GM12878 (cell line): ENCODE results near the gene UGT1A6. TPM values are rescaled to one million over a fixed set of nuclear protein-coding genes. Genes with fewer than 3 reads are reported as not detected.

Experiments
- ATAC-seq: fragments of 200-7000 bp; cut with Tn5 transposase; 3 replicates; pipeline ENCODE4 v1.9.1; 2020; ENCODE audit warnings: mild to moderate bottlenecking, moderate library complexity
- BruUV-seq: library from RNA; stranded (reverse); fragments of 400-500 nt; replicated peaks from 2 replicates; lab custom pipeline; 2021; lab: Mats Ljungman, UMichigan
- CTCF ChIA-PET: fragments of 300-600 bp; sonication (Branson Sonifier 250); formaldehyde crosslinking; extraction: SDS; loops from one replicate; lab custom pipeline; 2021; ENCODE audit warnings: inconsistent platforms; lab: Yijun Ruan, JAX
- POLR2A ChIA-PET: fragments of 350-600 bp; formaldehyde crosslinking; extraction: SDS; loops from one replicate; lab custom pipeline; 2021; ENCODE audit warnings: inconsistent platforms; lab: Charles Lee
- RAD21 ChIA-PET: fragments of 300-600 bp; sonication (Branson Sonifier 250); formaldehyde crosslinking; loops from one replicate; lab custom pipeline; 2023; ENCODE audit warnings: antibody characterized with exemption; ENCODE audit not compliant: unreplicated experiment; lab: Charles Lee
- SMC1A ChIA-PET: fragments of 300-600 bp; sonication (Branson Sonifier 250); formaldehyde crosslinking; loops from one replicate; lab custom pipeline; 2023; ENCODE audit not compliant: unreplicated experiment, uncharacterized antibody; lab: Charles Lee
- DNase-seq: peaks from one replicate; pipeline ENCODE4 v3.0.0-alpha.2; 2011; ENCODE audit warnings: low read depth, low spot score
- FAIRE-seq: peaks from 3 replicates; lab custom pipeline; 2011; peaks lifted over from hg19 to GRCh38; lab: Jason Lieb, UNC
- H2AFZ ChIP-seq: 2 replicates; pipeline ENCODE4 v1.6.0; 2011; ENCODE audit warnings: low read depth, low read length, control low read depth; ENCODE audit not compliant: control insufficient read depth
- H3K27ac ChIP-seq: 2 replicates; pipeline ENCODE4 v1.5.1; 2011; ENCODE audit warnings: control low read depth; ENCODE audit not compliant: control insufficient read depth, insufficient read depth
- H3K27me3 ChIP-seq, 2 experiments: replicated peaks in 1 of 2; 2 replicates each; pipeline versions ENCODE4 v1.6.0 to v1.6.1; 2011; ENCODE audit warnings: low read length in 1 of 2; ENCODE audit not compliant: control insufficient read depth in 2 of 2, insufficient read depth in 2 of 2
- H3K36me3 ChIP-seq, 2 experiments: 2 replicates each; pipeline ENCODE4 v1.5.1; 2011; ENCODE audit warnings: low read length in 1 of 2; ENCODE audit not compliant: control insufficient read depth in 2 of 2, insufficient read depth in 2 of 2
- H3K4me1 ChIP-seq: 2 replicates; pipeline ENCODE4 v1.6.1; 2011; ENCODE audit warnings: mild to moderate bottlenecking, low read length, moderate library complexity, mixed read lengths; ENCODE audit not compliant: control insufficient read depth, insufficient read depth
- H3K4me2 ChIP-seq: 2 replicates; pipeline ENCODE4 v1.6.0; 2011; ENCODE audit warnings: control low read depth; ENCODE audit not compliant: control insufficient read depth, insufficient read depth
- H3K4me3 ChIP-seq: fragments of 200-600 bp; sonication (generic); 2 replicates; pipeline ENCODE4 v1.5.1; 2016
- H3K79me2 ChIP-seq: 2 replicates; pipeline ENCODE4 v1.6.0; 2011; ENCODE audit warnings: low read length; ENCODE audit not compliant: control insufficient read depth, insufficient read depth
- H3K9ac ChIP-seq: 2 replicates; pipeline ENCODE4 v1.8.0; 2011; ENCODE audit warnings: low read length, control low read depth, mixed read lengths; ENCODE audit not compliant: control insufficient read depth, insufficient read depth
- H3K9me3 ChIP-seq: replicated peaks from 3 replicates; pipeline ENCODE4 v1.5.1; 2011; ENCODE audit warnings: mild to moderate bottlenecking, low read length; ENCODE audit not compliant: control insufficient read depth, insufficient read depth
- H4K20me1 ChIP-seq: 2 replicates; pipeline ENCODE4 v1.6.0; 2011; ENCODE audit not compliant: control insufficient read depth, insufficient read depth
- ATF2 ChIP-seq: IDR thresholded peaks from 2 replicates; pipeline ENCODE4 v1.6.1; 2012; ENCODE audit warnings: low read length, inconsistent platforms
- ATF3 ChIP-seq: IDR thresholded peaks from 2 replicates; pipeline ENCODE4 v1.6.1; 2011; ENCODE audit warnings: low read depth, mild to moderate bottlenecking, low read length, moderate library complexity, borderline replicate concordance; ENCODE audit errors: extremely low read depth
- DPF2 ChIP-seq: fragments of 450-650 bp; IDR thresholded peaks from 2 replicates; pipeline ENCODE4 v1.6.1; 2017; ENCODE audit warnings: mild to moderate bottlenecking
- EED ChIP-seq: sonication (generic); IDR thresholded peaks from 2 replicates; pipeline ENCODE4 v1.6.1; 2016; ENCODE audit warnings: antibody characterized with exemption, low read depth
- EGR1 ChIP-seq, 2 experiments: IDR thresholded peaks; 1 replicate in 1 of 2; 2 replicates in 1 of 2; pipeline ENCODE4 v1.6.1; 2011 to 2012; ENCODE audit warnings: low read depth in 2 of 2, low read length in 2 of 2, borderline replicate concordance in 1 of 2, mild to moderate bottlenecking in 1 of 2, moderate library complexity in 1 of 2
- ESRRA ChIP-seq: IDR thresholded peaks from 2 replicates; pipeline ENCODE4 v1.6.1; 2012; ENCODE audit warnings: mild to moderate bottlenecking, low read length, improper control_type of control experiment
- FOS ChIP-seq: IDR thresholded peaks from 3 replicates; pipeline ENCODE4 v1.6.1; 2011; ENCODE audit warnings: borderline replicate concordance; ENCODE audit not compliant: insufficient read length; ENCODE audit errors: extremely low read depth
- IKZF1 ChIP-seq: fragments of 450-650 bp; conservative IDR thresholded peaks from 2 replicates; pipeline ENCODE4 v1.6.1; 2017; ENCODE audit warnings: antibody characterized with exemption, mild to moderate bottlenecking
- IRF3 ChIP-seq: fragments of 450-650 bp; IDR thresholded peaks from 2 replicates; pipeline ENCODE4 v1.6.1; 2014; ENCODE audit warnings: mild to moderate bottlenecking
- LARP7 ChIP-seq: fragments of 450-650 bp; IDR thresholded peaks from 2 replicates; pipeline ENCODE4 v1.6.1; 2017; ENCODE audit warnings: mild to moderate bottlenecking
- MTA3 ChIP-seq: IDR thresholded peaks from 2 replicates; pipeline ENCODE4 v1.6.1; 2012; ENCODE audit warnings: low read length, inconsistent platforms, borderline replicate concordance
- NKRF ChIP-seq: fragments of 450-650 bp; conservative IDR thresholded peaks from 2 replicates; pipeline ENCODE4 v1.6.1; 2017; ENCODE audit warnings: mild to moderate bottlenecking, moderate library complexity
- RAD21 ChIP-seq: IDR thresholded peaks from 2 replicates; pipeline ENCODE4 v1.6.1; 2011; ENCODE audit warnings: mild to moderate bottlenecking, low read depth, low read length, moderate library complexity; ENCODE audit not compliant: insufficient read depth
- SIX5 ChIP-seq: IDR thresholded peaks from 2 replicates; pipeline ENCODE4 v1.6.1; 2011; ENCODE audit warnings: mild to moderate bottlenecking, low read depth, low read length, moderate library complexity; ENCODE audit not compliant: severe bottlenecking
- SUZ12 ChIP-seq: fragments of 200-600 bp; sonication (generic); IDR thresholded peaks from one replicate; pipeline ENCODE4 v1.6.1; 2018; ENCODE audit warnings: antibody characterized with exemption, mild to moderate bottlenecking; ENCODE audit not compliant: unreplicated experiment
- TCF7 ChIP-seq: IDR thresholded peaks from 2 replicates; pipeline ENCODE4 v1.6.1; 2014; ENCODE audit warnings: antibody characterized with exemption, borderline replicate concordance
- ZBTB11 ChIP-seq: fragments of 450-650 bp; formaldehyde crosslinking; IDR thresholded peaks from 2 replicates; pipeline ENCODE4 v1.5.0; 2022; ENCODE audit warnings: mild to moderate bottlenecking, missing genetic modification characterization
- in situ Hi-C: fragments of 300-500 bp; cut with MboI; formaldehyde crosslinking; loops from 9 replicates; pipeline ENCODE4 v1.14.3; 2018; ENCODE audit warnings: mixed read lengths
- intact Hi-C: fragments of 100-400 bp; cut with micrococcal nuclease; formaldehyde crosslinking; loops from one replicate; pipeline ENCODE4 v1.14.2; 2022; ENCODE audit not compliant: unreplicated experiment
- polyA plus RNA-seq, 11 experiments: library from polyadenylated mRNA; depleted of rRNA in 4 of 11; unstranded in 6 of 11; stranded (reverse) in 5 of 11; fragments of >200 nt; fragmentation: Nextera tagmentation in 4 of 11; fragmentation: Illumina TruSeq in 1 of 11; extraction: Ambion mirVana in 4 of 11; extraction: Trizol in 1 of 11; gene quantifications; 1 replicate in 1 of 11; 2 replicates in 10 of 11; pipeline versions ENCODE4 v1.2.1 to v1.2.3, GENCODE V29; 2011 to 2016; ENCODE audit warnings: inconsistent platforms in 2 of 11, missing spikeins in 2 of 11, low read depth in 1 of 11
- total RNA-seq, 4 experiments: library from RNA; depleted of rRNA in 3 of 4; stranded (reverse); fragments of >200 nt in 3 of 4; fragmentation: Illumina TruSeq in 1 of 4; extraction: Trizol in 1 of 4; gene quantifications; 2 replicates each; pipeline versions ENCODE4 v1.2.1 to v1.2.3, GENCODE V29; 2013 to 2021

The UGT1A6 gene
- total and polyA plus RNA-seq, 10 of the 15 experiments (the other 5 are each of a cell fraction or from before 2014, with no cell fraction given): not detected

GRCh38 chr2:233658610-233659009 is 34.1 kb upstream of the UGT1A6 start:
- no peaks in the 10 kb centered on the region for H3K27me3 ChIP-seq
- H3K79me2 ChIP-seq: no peaks in the 10 kb centered on the region
- no peaks in the 10 kb centered on the region for H4K20me1 ChIP-seq
- H3K9me3 ChIP-seq: peaks cover 2% of the 10 kb centered on the region; the same call in 1 of the 3 replicates
- H3K27ac ChIP-seq: no peak overlapping the region
- ChIA-PET RAD21 (no interaction called here), CTCF (no interaction called here), SMC1A (no interaction called here), POLR2A (no interaction called here)
- no peaks in the 10 kb centered on the region for H3K4me1 ChIP-seq
- no peak for TF ChIP-seq IRF3
- TF ChIP-seq FOS: no peak
- TF ChIP-seq RAD21: no peak
- TF ChIP-seq TCF7: no peak
- no peak for TF ChIP-seq EED
- TF ChIP-seq MTA3: no peak
- TF ChIP-seq DPF2: no peak
- no peak for TF ChIP-seq ATF3
- no peak for TF ChIP-seq ESRRA
- no peak for TF ChIP-seq IKZF1
- no peak for TF ChIP-seq ATF2
- no peak for TF ChIP-seq SUZ12
- TF ChIP-seq EGR1 (IDR thresholded peaks at IDR 0.05; ENCODE audit: borderline replicate concordance in 1 of 2, low read depth in 2 of 2, low read length in 2 of 2): no peak
- no peak for TF ChIP-seq ZBTB11 (CRISPR knock-in tag)
- no peak for TF ChIP-seq LARP7
- no peak for TF ChIP-seq SIX5
- no peak for TF ChIP-seq NKRF
- H3K4me2 ChIP-seq: no peak overlapping the region
- H3K4me3 ChIP-seq: no peak overlapping the region
- in situ Hi-C loops (no loop called here), intact Hi-C loops (no loop called here)
- H3K9ac ChIP-seq: no peak overlapping the region
- H3K36me3 ChIP-seq: no peaks in the 10 kb centered on the region
- no TSS peak for BruUV-seq
- no peak overlapping the region for H2AFZ ChIP-seq
- FAIRE-seq (no peak), DNase-seq (no peak), ATAC-seq (no peak)
